NCI-H187 (cell line): Measurements from ENCODE around the gene MROH8.

Experiments used
- DNase-seq, 2 experiments: peaks; one replicate each; lab custom pipeline; 2025; lab: John Stamatoyannopoulos, UW

MROH8 gene

GRCh38 chr20:37198932-37199660, 19.7 kb upstream of the MROH8 start:
- no peak for DNase-seq

GRCh38 chr20:37194621-37195417, 15.5 kb upstream of the MROH8 start:
- no peak for DNase-seq

DNA sequence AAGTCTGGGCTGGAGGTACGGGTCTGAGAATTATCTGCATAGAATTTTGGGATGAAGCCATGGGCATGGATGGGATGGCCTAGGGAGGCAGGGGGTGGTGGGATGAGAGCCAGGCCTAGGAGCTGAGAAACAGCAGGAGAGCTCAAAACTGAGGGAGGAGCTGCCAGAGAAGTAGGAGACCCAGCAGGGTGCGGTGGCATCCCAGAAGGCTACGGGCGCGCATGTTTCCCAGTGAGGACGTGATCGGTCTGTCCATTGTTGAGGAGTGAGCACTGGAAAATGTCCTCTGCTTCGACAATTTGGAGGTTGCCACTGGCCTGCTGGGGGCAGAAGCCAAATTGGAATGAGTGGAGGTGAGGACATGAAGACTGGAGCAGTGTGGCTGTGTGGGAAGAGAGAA, 14.5 kb upstream of the MROH8 start:
- no peak for DNase-seq

- DNase-seq = no peak
Measured at GRCh38 chr20:37193226-37193625, 13.9 kb upstream of the MROH8 start.

DNA sequence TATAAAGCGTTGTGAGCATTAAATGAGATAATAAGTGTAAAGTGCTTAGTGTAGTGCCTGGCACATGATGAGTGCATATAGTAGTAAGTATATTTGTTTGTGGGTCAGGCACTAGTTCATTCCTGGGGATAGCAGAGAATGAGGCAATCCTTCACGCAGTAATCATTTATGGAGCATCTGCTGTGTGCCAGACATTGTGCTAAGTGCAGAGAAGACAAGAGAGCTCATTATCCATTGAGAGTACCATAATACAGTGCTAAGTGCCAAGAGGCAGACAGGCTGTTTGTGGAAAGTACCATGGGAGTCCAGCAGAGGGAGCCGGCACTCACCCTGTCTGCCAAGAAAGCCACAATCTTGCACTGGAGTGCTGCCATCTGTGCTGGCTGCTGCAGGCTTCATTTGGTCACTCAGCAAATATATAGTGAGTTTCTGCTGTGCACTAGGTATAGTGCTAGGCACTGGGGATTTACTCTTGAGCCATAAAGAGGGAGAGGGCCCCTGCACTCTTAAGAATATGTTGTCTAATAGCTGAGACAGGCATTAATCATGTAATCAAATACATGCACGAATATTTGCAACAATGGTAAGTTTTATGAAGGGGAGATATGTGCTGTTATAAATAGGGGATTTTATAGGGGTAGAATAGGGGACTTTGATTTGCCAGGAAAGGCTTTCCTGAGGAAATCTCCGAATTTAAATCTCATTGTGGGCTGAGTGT, 12.9 kb upstream of the MROH8 start:
- DNase-seq = peak; percentile 40 to 69

- DNase-seq = no peak
Measured at GRCh38 chr20:37190354-37191112, 11.2 kb upstream of the MROH8 start.

DNA sequence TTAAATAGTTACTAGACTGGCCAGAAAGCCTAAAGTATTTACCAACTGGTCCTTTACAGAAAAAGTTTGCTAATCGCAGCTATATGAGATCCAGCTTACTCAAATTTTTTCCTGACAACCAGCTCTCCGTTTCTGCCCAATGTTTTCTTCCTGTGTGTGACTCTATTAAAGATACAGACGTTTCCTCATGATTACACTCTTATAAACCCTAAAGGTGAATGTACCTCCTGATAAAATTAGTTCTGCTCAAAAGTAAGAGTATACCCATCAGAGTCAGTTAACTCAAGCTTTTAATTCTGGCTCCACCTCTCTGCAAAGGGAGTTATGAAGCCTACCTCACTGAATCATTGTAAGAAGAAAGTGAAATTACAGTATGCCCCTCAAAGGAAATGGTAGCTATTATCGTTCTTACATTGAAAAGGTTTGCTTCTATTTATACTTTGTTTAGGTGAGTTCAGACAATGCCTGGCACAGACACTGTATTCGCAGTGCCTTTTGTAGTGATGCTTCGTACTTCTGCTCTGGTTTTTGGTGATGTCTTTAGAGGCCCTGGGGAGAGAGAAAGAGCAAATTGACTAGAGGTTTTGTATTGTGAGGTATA, 10.2 kb upstream of the MROH8 start:
- no peak for DNase-seq

DNA sequence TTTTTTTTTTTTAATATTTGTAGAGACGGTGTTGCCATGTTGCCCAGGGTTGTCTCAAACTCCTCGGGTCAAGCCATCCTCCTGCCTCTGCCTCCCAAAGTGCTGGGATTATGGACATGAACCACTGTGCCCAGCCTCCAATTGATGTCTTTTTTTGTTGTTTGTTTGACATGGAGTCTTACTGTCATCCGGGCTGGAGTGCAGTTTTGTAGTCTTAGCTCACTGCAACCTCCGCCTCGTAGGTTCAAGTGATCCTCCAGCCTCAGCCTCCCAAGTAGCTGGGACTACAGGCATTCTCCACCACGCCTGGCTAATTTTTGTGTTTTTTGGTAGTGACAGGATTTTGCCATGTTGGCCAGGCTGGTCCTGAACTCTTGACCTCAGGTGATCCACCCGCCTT, 9.4 kb upstream of the MROH8 start:
- no peak for DNase-seq

DNA sequence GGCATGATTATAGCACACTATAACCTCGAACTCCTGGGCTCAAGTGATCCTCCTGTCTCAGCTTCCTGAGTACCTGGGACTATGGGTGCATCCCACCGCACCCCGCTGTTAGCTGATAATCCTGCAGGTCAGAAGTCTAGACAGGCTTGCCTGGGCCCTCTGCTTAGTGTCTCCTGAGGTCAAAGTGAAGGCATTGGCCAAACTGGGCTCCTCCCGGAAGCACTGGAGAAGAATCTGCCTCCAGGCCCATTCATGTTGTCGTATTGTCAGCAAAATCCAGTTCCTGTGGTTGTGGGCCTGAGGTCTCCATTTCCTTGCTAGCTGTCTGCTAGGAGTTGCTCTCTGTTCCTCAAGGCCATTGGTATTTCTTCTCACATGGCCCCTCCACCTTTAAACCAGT, 6.3 kb upstream of the MROH8 start:
- DNase-seq = no peak

DNA sequence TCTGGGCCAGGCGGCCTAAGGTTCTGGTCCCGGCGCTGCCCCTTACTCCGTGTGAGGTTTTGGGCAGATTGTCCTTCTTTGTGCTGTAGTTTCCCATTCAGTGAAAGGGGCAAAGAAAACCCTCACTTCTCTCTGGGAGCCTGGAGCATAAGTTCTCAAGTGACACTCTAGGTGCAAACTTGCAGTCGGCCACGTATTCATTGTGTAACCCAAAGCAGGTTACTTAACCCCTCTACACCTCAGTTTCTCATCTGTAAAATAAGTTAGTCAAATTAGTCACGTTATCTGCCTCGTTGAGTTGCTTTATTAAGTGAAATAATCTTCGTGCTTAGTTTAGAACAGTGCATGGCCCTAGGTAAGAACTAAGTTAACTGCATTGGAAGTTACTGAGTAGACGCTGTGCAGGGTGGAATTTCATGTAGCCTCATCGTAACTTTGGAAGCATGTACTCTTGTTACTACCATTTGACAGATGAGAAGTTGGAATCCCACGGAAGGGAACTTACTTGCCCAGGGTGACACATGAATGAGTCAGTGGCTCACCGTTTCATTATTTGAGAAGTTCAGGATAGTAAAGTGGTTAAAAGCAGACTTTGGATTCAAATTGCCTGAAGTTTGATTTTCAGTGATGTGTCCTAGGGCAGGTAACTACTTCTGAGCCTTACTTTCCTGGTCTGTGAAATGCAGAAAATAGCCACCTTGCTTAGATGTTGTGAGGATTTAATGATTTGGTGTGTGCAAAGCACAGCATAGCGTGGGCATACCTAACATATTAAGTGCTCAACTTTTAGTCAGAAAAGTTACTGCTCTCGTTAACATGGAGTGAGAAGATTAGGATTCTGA, 556 bp upstream of the MROH8 start:
- no peak for DNase-seq

GRCh38 chr20:37172836-37173235, 6.5 kb downstream of the MROH8 start:
- DNase-seq = no peak

- no peak for DNase-seq
Measured at GRCh38 chr20:37166867-37167266, 12.5 kb downstream of the MROH8 start.

- DNase-seq = no peak
Measured at GRCh38 chr20:37165031-37165430, 14.3 kb downstream of the MROH8 start.

- DNase-seq = no peak
Measured at GRCh38 chr20:37163832-37164554, 15.4 kb downstream of the MROH8 start.

DNA sequence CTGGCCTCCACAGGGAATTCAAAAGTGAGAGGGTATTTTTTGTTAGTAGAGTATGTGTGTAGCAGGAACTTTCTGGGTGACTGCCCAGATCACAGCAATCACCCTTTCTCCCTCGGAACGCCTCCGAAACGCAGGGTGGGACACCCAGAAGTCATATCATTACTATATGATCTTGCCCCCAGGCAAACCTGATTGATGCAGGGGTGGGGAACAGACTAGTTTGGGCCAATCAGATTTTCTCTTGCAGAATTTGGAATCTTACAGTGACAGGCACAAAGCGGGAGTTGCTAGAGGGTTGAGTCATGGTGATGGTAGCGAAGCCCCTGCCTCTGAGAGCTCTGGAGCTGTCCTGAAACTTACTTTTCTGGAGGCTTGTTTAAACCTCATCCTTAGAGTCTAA, 16.7 kb downstream of the MROH8 start:
- no peak for DNase-seq

DNA sequence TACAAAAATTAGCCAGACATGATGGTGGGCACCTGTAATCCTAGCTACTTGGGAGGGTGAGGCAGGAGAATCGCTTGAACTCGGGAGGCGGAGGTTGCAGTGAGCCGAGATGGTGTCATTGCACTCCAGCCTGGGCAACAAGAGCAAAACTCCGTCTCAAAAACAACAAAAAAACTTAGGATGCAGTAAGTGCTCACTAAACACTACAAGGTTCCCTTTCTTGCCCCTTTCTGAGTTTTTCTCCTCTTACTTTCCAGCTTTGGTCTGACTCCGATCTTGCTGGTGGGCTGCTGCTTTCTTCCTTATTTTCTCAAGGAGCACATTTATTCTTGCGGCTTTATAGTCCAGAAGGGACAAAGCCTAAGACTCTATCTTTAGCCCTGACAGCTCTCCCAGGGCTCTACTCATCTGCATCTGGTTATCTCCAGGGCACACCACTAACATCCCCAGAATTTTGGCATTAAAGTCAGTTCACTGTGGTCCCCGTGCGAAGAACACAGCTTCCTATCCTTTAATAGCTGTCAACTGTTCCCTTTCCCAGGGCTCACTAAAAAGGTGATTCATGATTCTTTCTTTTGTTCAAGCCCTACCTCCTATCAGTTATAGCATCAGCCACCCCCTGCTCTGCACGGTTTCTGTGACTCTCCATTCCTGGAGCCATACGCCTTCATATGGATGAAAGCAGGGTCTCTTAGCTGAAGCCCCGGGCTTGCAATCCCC, 17.4 kb downstream of the MROH8 start:
- no peak for DNase-seq

GRCh38 chr20:37160683-37161082, 18.7 kb downstream of the MROH8 start:
- no peak for DNase-seq

DNA sequence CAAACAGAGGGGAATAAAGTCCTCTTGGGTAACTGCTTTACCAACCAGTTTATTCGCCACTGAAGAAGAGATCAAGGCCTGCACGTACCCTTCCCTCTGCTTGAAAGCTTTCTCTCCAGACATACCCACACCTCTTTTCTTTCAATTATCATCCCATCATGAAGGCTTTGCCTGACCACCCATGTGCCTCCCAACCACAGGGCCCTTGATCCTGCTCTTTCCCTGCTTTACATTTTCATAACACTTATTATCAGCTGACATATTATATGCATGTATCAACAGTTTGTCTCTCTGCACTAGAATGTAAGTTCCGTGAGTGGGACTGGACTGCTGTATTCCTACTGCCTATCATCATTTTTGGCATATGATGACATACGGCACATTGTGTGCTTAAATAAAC, 21.1 kb downstream of the MROH8 start:
- no peak for DNase-seq

- DNase-seq = no peak
Measured at GRCh38 chr20:37155987-37156386, 23.4 kb downstream of the MROH8 start.
